Measurements from ENCODE around the gene POU3F1. TPM values are rescaled to one million over a fixed set of nuclear protein-coding genes. Genes with fewer than 3 reads are reported as not detected.

Gene POU3F1
- total RNA-seq, 1 donor from 2014 or later = 6.1 TPM

DNA sequence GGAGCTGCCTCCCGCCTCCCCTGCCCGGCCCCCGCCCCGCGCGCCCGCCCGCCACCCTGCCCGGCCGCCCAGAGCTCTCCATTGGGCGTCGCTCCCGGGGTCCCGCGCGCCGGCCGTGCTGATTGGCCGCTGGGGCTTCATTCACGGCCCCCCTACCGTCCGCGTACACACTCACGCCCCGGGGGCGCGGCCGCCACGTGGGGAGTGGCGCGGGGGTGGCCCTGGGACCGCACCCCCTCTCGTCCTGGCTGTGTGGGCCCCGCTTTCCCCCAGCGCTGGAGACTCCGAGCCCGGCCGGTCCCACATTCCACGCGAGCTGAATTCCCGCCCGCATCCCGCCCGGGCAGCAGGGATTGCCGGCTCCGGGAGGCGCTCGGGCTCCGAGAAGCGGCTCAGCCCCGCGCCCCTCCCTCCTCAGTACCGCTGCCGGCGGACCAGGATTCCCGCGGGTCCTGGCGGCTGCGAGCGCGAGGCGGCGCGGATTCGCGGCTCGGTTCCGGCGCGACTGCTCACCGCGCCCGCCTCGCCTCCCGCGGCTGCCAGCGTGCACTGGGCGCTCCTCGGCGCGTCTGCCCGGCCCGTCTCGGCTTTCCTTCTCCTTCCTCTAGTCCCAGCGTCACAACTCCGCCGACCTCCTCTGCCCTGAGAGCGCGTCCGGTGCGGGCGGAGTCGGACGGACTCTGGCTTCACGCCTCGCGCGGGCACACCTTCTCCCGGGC lies 450 bp upstream of the POU3F1 start:
- Mint-ChIP-seq H3K36me3 (ENCODE audit: low read depth) (no peaks in the 10 kb centered on the region), H3K4me3 (peak overlapping the region; percentile 83), H3K27ac (peak overlapping the region; percentile 18), H3K9me3 (no peaks in the 10 kb centered on the region), H3K27me3 (peaks cover 21% of the 10 kb centered on the region), H3K4me1 (peaks cover 29% of the 10 kb centered on the region)
- POLR2A ChIA-PET = interaction anchor here (0.6 to 4.5 kb wide), 10 partner anchors 10 to 511 kb away, joined by 3 to 32 read pairs (median 6); no protein-coding TSS in a partner anchor
- CTCF ChIA-PET = interaction anchor here (0.6 to 1.6 kb wide), 5 partner anchors 16 to 106 kb away, joined by 3 to 11 read pairs (median 4); no protein-coding TSS in a partner anchor
- intact Hi-C loops (cut with micrococcal nuclease) = loop anchor here (5.0 kb wide), 1 partner anchor 450 kb away; no protein-coding TSS in a partner anchor
- TF ChIP-seq, protein P1, sequence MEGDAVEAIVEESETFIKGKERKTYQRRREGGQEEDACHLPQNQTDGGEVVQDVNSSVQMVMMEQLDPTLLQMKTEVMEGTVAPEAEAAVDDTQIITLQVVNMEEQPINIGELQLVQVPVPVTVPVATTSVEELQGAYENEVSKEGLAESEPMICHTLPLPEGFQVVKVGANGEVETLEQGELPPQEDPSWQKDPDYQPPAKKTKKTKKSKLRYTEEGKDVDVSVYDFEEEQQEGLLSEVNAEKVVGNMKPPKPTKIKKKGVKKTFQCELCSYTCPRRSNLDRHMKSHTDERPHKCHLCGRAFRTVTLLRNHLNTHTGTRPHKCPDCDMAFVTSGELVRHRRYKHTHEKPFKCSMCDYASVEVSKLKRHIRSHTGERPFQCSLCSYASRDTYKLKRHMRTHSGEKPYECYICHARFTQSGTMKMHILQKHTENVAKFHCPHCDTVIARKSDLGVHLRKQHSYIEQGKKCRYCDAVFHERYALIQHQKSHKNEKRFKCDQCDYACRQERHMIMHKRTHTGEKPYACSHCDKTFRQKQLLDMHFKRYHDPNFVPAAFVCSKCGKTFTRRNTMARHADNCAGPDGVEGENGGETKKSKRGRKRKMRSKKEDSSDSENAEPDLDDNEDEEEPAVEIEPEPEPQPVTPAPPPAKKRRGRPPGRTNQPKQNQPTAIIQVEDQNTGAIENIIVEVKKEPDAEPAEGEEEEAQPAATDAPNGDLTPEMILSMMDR (IDR thresholded peaks at IDR 0.05) = no peak
- ATAC-seq (ENCODE audit: low read depth) (peak; percentile 86), DNase-seq (peak; percentile 78)

DNA sequence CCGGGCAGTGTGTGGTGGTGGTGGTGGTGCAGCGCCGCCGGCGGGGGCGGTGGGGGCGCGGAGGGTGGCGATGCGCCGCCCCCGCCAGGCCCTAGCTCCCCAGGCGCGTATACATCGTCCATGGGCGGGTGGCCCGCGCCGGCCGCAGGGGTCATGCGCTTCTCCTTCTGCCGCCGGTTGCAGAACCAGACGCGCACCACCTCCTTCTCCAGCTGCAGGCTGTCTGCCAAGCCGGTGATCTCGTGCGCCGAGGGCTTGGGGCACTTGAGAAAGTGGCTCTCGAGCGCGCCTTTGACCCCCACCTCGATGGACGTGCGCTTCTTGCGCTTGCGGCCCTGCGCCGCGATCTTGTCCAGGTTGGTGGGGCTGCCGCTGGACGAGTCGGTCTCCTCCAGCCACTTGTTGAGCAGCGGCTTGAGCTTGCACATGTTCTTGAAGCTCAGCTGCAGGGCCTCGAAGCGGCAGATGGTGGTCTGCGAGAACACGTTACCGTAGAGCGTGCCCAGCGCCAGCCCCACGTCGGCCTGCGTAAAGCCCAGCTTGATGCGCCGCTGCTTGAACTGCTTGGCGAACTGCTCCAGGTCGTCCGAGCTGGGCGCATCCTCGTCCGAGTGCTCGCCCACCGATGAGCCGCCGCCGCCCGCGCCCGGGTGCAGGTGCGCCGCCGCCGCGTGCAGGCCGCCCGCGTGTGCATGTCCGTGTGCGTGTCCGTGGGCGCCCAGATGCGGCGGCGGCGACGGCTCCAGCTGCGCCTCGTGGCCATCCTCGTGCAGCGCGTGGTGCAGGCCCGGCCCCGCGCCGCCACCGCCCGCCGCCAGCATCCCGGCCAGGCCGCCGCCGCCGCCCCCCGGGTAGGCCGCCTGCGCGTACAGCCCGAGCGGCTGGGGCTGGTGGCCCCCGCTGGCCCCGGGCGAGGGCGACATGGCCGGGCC lies 926 bp downstream of the POU3F1 start:
- ATAC-seq (ENCODE audit: low read depth) (no peak), DNase-seq (peak; percentile 33)
- peak overlapping the region; percentile 60 for H3K4me3 Mint-ChIP-seq
- ChIA-PET CTCF (interaction anchor here (1.4 to 1.6 kb wide), 2 partner anchors 17 to 26 kb away, joined by 4 to 11 read pairs; no protein-coding TSS in a partner anchor), POLR2A (interaction anchor here (1.0 to 4.5 kb wide), 4 partner anchors 26 to 430 kb away, joined by 3 to 32 read pairs (median 10); no protein-coding TSS in a partner anchor)
- no peaks in the 10 kb centered on the region for H3K9me3 Mint-ChIP-seq
- H3K4me1 Mint-ChIP-seq = peaks cover 23% of the 10 kb centered on the region
- no peak overlapping the region for H3K27ac Mint-ChIP-seq
- TF ChIP-seq, protein P1 (IDR thresholded peaks at IDR 0.05) = no peak
- intact Hi-C loops (cut with micrococcal nuclease) = loop anchor here (5.0 kb wide), 1 partner anchor 452 kb away; no protein-coding TSS in a partner anchor
- peaks cover 34% of the 10 kb centered on the region for H3K27me3 Mint-ChIP-seq
- no peaks in the 10 kb centered on the region for H3K36me3 Mint-ChIP-seq (ENCODE audit: low read depth)

DNA sequence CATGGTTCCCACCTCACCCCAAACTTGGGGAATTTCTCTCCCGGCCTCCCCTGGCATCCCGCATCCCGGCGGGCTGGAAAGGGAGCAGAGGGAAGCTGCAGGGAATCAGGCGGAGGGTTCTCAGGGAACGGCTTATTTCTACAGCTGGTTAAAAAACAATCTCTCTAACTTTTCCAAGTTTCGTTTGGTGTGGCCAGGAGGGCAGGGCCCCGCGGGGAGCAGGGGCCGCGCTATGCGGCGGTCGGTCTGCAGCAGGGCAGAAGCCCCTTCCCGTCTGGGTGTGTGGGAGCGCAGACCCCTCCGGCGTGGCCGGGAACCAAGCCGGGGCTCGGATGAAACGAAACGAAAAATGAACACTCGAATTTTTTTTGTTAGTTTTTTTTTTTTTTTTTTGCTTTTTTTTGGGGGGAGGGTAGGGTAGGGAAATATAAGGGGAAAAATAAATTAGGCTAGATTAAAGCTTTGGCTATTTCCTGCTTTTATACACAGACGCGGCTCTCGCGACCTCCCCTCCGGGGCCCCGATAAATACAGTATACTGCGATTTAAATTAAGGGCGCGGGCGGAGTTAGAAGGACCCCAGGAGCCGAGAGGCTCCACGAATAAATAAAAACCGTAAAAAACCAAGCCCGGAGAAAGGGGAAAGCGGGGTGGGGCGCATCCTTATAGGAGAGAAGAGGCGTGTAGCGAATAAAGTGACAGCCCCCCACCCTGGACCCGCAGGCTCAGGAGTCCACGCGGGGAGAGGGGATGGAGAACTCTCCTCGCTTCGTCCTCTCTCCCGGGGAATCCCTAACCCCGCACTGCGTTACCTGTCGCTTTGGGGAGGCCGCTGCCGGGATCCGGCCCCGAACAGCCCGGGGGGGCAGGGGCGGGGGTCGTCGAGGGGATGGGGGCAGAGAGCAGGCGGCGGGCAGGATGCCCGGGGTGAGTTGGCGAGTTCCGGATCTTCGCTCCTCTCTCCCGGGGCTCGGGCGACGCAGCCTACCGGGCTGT lies 2.1 kb downstream of the POU3F1 start:
- peak; percentile 24 for DNase-seq
- Mint-ChIP-seq H3K27ac (no peak overlapping the region), H3K4me3 (peak overlapping the region; percentile 78), H3K9me3 (no peaks in the 10 kb centered on the region), H3K4me1 (peaks cover 19% of the 10 kb centered on the region), H3K27me3 (peaks cover 42% of the 10 kb centered on the region), H3K36me3 (ENCODE audit: low read depth) (no peaks in the 10 kb centered on the region)
- ATAC-seq (ENCODE audit: low read depth) = no peak
- ChIA-PET CTCF (no interaction called here), POLR2A (interaction anchor here (0.5 to 4.5 kb wide), 6 partner anchors 129 to 1054 kb away, joined by 3 to 32 read pairs (median 5); no protein-coding TSS in a partner anchor)
- TF ChIP-seq, protein P1 (IDR thresholded peaks at IDR 0.05) = no peak
- intact Hi-C loops (cut with micrococcal nuclease) = loop anchor here (5.0 kb wide), 2 partner anchors 453 to 773 kb away; no protein-coding TSS in a partner anchor

DNA sequence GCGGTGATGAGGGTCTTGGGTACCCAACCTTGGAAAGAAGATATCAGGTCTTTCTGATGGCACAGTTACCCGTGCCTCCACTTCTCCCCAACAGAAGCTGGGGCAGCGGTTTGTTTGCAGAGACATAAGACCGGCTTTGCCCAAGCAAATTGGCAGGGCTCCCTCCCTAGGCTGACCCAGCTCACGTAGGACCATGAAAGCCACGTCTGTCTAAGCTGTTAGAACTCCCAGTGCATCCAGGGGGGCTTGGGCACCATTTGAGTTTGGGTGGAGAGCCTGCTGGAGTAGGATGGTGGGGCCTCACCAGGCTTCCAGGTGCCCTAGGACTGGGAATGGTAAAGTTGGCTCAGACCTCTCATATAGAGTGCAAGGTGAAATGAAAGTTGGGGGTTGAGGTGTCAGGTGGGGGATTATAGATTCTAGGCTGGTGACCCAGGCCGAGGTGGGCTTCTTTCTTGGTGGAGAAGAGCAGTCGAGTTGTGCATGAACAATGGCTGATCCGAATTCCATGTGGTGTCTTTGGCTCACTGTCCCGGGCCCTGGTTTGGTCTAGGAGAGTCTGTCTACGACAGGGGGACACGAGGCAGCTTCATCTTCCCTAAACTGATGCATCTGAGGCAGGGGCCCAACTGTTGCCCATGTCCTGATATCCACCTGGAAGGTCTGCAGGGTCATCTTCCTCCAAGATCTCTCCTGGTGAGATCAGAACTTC lies 3.4 kb downstream of the POU3F1 start:
- Mint-ChIP-seq H3K9me3 (no peaks in the 10 kb centered on the region), H3K27me3 (peaks cover 50% of the 10 kb centered on the region), H3K4me1 (peaks cover 19% of the 10 kb centered on the region), H3K4me3 (no peak overlapping the region), H3K27ac (no peak overlapping the region), H3K36me3 (ENCODE audit: low read depth) (no peaks in the 10 kb centered on the region)
- intact Hi-C loops (cut with micrococcal nuclease) = loop anchor here (5.0 kb wide), 1 partner anchor 774 kb away; no protein-coding TSS in a partner anchor
- ChIA-PET POLR2A (interaction anchor here (1.4 to 1.5 kb wide), 2 partner anchors 10 to 19 kb away, joined by 3 read pairs; no protein-coding TSS in a partner anchor), CTCF (no interaction called here)
- DNase-seq (no peak), ATAC-seq (ENCODE audit: low read depth) (no peak)
- TF ChIP-seq, protein P1 (IDR thresholded peaks at IDR 0.05) = no peak
